ENCODE measurements around the gene CCDC50. TPM values are rescaled to one million over a fixed set of nuclear protein-coding genes. Genes with fewer than 3 reads are reported as not detected.

The CCDC50 gene
- total RNA-seq, 1 experiment from 2014 or later, result 21.0 TPM

DNA sequence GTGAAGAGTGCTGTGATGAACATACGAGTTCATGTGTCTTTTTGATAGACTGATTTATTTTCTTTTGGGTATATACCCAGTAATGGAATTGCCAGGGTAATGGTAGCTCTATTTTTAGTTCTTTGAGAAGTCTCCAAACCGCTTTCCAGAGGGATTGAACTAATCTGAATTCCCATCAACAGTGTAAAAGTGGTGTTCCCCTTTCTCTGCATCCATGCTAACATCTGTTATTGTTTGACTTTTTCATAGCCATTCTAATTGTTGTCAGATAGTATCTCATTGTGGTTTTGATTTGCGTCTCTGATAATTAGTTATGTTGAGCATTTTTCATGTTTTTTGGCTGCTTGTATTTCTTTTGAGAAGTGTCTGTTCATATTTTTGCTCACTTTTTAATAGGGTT, 55.9 kb downstream of the CCDC50 start:
- Histone ChIP-seq H3K9me3 (ENCODE audit: control insufficient read depth, low read depth, low read length) (no peaks in the 10 kb centered on the region), H2BK120ac (ENCODE audit: low read depth, low read length, poor library complexity, severe bottlenecking) (no peak overlapping the region), H2BK15ac (ENCODE audit: low read depth, low read length) (no peak overlapping the region), H3K9ac (ENCODE audit: extremely low read depth, insufficient read length, low read length) (no peak overlapping the region), H3K14ac (ENCODE audit: insufficient read depth, low read length) (no peak overlapping the region), H2BK20ac (ENCODE audit: low read depth, low read length, poor library complexity, severe bottlenecking) (no peak overlapping the region), H2BK5ac (ENCODE audit: insufficient read length, low read length) (no peak overlapping the region), H3K4ac (ENCODE audit: low read depth, low read length) (no peak overlapping the region), H2BK12ac (ENCODE audit: insufficient read length, low read depth, low read length) (no peak overlapping the region), H4K8ac (replicated peaks; ENCODE audit: insufficient read length, low read depth, low read length) (no peak overlapping the region), H3K4me2 (ENCODE audit: insufficient read depth, insufficient read length, low read length) (no peak overlapping the region), H4K20me1 (ENCODE audit: control insufficient read depth, insufficient read depth, insufficient read length) (no peaks in the 10 kb centered on the region), H3K79me1 (ENCODE audit: insufficient read depth, low read depth, low read length, poor library complexity, severe bottlenecking) (no peaks in the 10 kb centered on the region), H3K4me1 (ENCODE audit: insufficient read depth, low read length) (no peaks in the 10 kb centered on the region; the same call in 1 of the 2 replicates), H2AFZ (ENCODE audit: low read length) (no peak overlapping the region), H3K23me2 (ENCODE audit: insufficient read length, low read depth, low read length, poor library complexity, severe bottlenecking) (no peaks in the 10 kb centered on the region), H3K18ac (ENCODE audit: insufficient read length, low read depth, low read length) (no peak overlapping the region), H3K23ac (ENCODE audit: insufficient read length, low read depth, low read length) (no peak overlapping the region), H3K27me3 (ENCODE audit: insufficient read depth, low read length) (no peaks in the 10 kb centered on the region; the same call in 1 of the 2 replicates), H4K91ac (ENCODE audit: insufficient read length, low read depth, low read length) (no peak overlapping the region), H2AK5ac (ENCODE audit: insufficient read length, low read length) (no peak overlapping the region), H3K27ac (ENCODE audit: insufficient read length, low read depth, low read length) (no peak overlapping the region), H4K5ac (ENCODE audit: insufficient read length, low read depth, low read length) (no peak overlapping the region), H3K79me2 (ENCODE audit: insufficient read depth, low read length) (no peaks in the 10 kb centered on the region), H3K56ac (ENCODE audit: insufficient read length, low read depth, low read length) (no peak overlapping the region), H3T11ph (ENCODE audit: low read length) (no peak overlapping the region)
- no CpG with 5 or more reads among the region's 3 CpGs for WGBS (ENCODE audit: extremely low coverage, insufficient read length, low lambda C conversion rate)
- no peak for DNase-seq
- peaks cover 7 to 39% (median 16%) of the 10 kb centered on the region in 3 experiments for H3K36me3 Mint-ChIP-seq (ENCODE audit: insufficient read depth in 1 of 3, low read depth in 3 of 3)
- no peak overlapping the region for H3K4me3 Mint-ChIP-seq
- H3K27ac Mint-ChIP-seq, result no peak overlapping the region
- H3K9me3 Mint-ChIP-seq, result no peaks in the 10 kb centered on the region
- TF ChIP-seq, protein P1, sequence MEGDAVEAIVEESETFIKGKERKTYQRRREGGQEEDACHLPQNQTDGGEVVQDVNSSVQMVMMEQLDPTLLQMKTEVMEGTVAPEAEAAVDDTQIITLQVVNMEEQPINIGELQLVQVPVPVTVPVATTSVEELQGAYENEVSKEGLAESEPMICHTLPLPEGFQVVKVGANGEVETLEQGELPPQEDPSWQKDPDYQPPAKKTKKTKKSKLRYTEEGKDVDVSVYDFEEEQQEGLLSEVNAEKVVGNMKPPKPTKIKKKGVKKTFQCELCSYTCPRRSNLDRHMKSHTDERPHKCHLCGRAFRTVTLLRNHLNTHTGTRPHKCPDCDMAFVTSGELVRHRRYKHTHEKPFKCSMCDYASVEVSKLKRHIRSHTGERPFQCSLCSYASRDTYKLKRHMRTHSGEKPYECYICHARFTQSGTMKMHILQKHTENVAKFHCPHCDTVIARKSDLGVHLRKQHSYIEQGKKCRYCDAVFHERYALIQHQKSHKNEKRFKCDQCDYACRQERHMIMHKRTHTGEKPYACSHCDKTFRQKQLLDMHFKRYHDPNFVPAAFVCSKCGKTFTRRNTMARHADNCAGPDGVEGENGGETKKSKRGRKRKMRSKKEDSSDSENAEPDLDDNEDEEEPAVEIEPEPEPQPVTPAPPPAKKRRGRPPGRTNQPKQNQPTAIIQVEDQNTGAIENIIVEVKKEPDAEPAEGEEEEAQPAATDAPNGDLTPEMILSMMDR (conservative IDR thresholded peaks at IDR 0.05), result no peak
- no peaks in the 10 kb centered on the region for H3K27me3 Mint-ChIP-seq (ENCODE audit: low read depth)
- H3K4me1 Mint-ChIP-seq, result peaks cover 13 to 19% of the 10 kb centered on the region in 2 experiments

Measured in H9 (cell line).